Lung (tissue), 12 donors: Measurements from ENCODE around the gene STK4. TPM values are rescaled to one million over a fixed set of nuclear protein-coding genes. Genes with fewer than 3 reads are reported as not detected.

Experiments used
- ATAC-seq: fragments of 200-7000 bp; cut with Tn5 transposase; one replicate; pipeline ENCODE4 v1.9.1; 2020; ENCODE audit warnings: moderate number of reproducible peaks; ENCODE audit not compliant: insufficient read depth, low FRiP score
- DNase-seq, 3 donors: peaks; one replicate each; pipeline ENCODE4 v3.0.0-alpha.2; 2013 to 2017
- H3K27ac ChIP-seq, 2 donors: one replicate each; pipeline ENCODE4 v1.5.1; 2013; ENCODE audit warnings: mild to moderate bottlenecking in 2 of 2, moderate library complexity in 2 of 2, control low read depth in 1 of 2, inconsistent platforms in 1 of 2, low read depth in 1 of 2, low read length in 1 of 2
- H3K27me3 ChIP-seq, 3 donors: one replicate each; pipeline ENCODE4 v1.5.1; 2013; ENCODE audit warnings: low read length in 2 of 3; ENCODE audit not compliant: control insufficient read depth in 3 of 3, insufficient read depth in 3 of 3
- H3K36me3 ChIP-seq, 4 donors: one replicate each; pipeline ENCODE4 v1.5.1; 2013; ENCODE audit warnings: low read length in 4 of 4, mild to moderate bottlenecking in 1 of 4, moderate library complexity in 1 of 4; ENCODE audit not compliant: control insufficient read depth in 4 of 4, insufficient read depth in 4 of 4
- H3K4me1 ChIP-seq, 5 donors: one replicate each; pipeline ENCODE4 v1.5.1; 2013; ENCODE audit warnings: low read length in 5 of 5, mild to moderate bottlenecking in 2 of 5, moderate library complexity in 1 of 5; ENCODE audit not compliant: control insufficient read depth in 5 of 5, insufficient read depth in 5 of 5
- H3K4me3 ChIP-seq: one replicate; pipeline ENCODE4 v1.5.1; 2013; ENCODE audit warnings: mild to moderate bottlenecking, control low read depth, moderate library complexity
- H3K9ac ChIP-seq, 2 donors: one replicate each; pipeline ENCODE4 v1.5.1; 2013; ENCODE audit warnings: low read length in 2 of 2, control low read depth in 1 of 2; ENCODE audit not compliant: insufficient read depth in 1 of 2
- H3K9me3 ChIP-seq, 4 donors: one replicate each; pipeline ENCODE4 v1.5.1; 2013; ENCODE audit warnings: low read length in 3 of 4, mild to moderate bottlenecking in 1 of 4, moderate library complexity in 1 of 4; ENCODE audit not compliant: control insufficient read depth in 4 of 4, insufficient read depth in 3 of 4
- WGBS, 2 donors: extraction: QIAGEN DNeasy Blood & Tissue Kit; methylation state at CpG; one replicate each; pipeline ENCODE4 v1.1.7; 2013; 5-methylcytosine and 5-hydroxymethylcytosine counted together
- polyA plus RNA-seq, 2 donors: library from polyadenylated mRNA; stranded (reverse); fragments of 200-250 nt; gene quantifications; one replicate each; pipeline ENCODE4 v1.2.1, GENCODE V29; 2013
- total RNA-seq, 2 donors: library from RNA; depleted of rRNA in 1 of 2; stranded (reverse); fragments of >200 nt in 1 of 2; gene quantifications; one replicate each; pipeline ENCODE4 v1.2.1, GENCODE V29; 2014 to 2021
- TF ChIP-seq, protein P1 (sequence below): IDR thresholded peaks from 2 replicates; pipeline ENCODE4 v1.5.1; 2012; ENCODE audit warnings: mild to moderate bottlenecking; ENCODE audit errors: control extremely low read depth, extremely low read depth
- donor health status: control.
- donor health status: control.
- donor health status: Bipolar disorder and iron deficiency.
- donor health status: healthy.
- donor health status: DM: yes; HTN: yes; CAD: no.

Gene STK4
- total and polyA plus RNA-seq, 4 donors, result 11.8 to 70.9 (median 28.1) TPM

DNA sequence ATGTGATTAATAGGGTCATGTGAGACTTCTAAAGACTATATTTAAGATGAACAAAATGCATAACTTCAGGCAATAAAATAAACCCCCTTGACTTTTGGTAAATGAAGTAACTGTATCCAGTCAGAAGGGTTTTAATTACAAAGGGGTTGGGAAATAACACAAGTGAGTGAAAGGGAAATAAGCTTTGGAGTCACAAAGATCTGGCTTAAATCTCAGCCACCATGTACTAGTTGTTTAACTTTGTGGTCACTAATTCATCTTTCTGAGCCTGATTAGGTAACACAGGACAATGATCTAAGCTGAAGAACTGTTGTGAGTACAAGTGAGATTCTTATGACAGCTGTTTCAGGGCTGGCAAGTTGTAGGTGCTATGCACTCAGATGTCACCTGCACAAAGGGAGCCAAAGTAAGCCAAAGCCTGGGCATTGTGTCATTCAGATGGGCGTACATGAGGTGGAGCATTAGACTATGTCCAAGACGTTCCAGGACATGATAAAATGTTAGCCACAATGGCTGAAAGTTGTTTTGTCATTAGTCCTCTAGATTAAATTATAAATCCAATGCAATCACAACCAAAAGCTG is 19.9 kb upstream of the STK4 start:
- Histone ChIP-seq H3K27ac (no peak overlapping the region), H3K36me3 (peaks cover 17 to 66% (median 33%) of the 10 kb centered on the region in 4 donors), H3K9ac (no peak overlapping the region), H3K9me3 (no peaks in the 10 kb centered on the region), H3K4me1 (no peaks in the 10 kb centered on the region), H3K27me3 (no peaks in the 10 kb centered on the region), H3K4me3 (no peak overlapping the region)
- WGBS, 2 donors, result 79 to 80% methylated on average over 2 of the region's 2 CpGs
- DNase-seq (no peak), ATAC-seq (no peak)
- TF ChIP-seq, protein P1, sequence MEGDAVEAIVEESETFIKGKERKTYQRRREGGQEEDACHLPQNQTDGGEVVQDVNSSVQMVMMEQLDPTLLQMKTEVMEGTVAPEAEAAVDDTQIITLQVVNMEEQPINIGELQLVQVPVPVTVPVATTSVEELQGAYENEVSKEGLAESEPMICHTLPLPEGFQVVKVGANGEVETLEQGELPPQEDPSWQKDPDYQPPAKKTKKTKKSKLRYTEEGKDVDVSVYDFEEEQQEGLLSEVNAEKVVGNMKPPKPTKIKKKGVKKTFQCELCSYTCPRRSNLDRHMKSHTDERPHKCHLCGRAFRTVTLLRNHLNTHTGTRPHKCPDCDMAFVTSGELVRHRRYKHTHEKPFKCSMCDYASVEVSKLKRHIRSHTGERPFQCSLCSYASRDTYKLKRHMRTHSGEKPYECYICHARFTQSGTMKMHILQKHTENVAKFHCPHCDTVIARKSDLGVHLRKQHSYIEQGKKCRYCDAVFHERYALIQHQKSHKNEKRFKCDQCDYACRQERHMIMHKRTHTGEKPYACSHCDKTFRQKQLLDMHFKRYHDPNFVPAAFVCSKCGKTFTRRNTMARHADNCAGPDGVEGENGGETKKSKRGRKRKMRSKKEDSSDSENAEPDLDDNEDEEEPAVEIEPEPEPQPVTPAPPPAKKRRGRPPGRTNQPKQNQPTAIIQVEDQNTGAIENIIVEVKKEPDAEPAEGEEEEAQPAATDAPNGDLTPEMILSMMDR, result no peak

DNA sequence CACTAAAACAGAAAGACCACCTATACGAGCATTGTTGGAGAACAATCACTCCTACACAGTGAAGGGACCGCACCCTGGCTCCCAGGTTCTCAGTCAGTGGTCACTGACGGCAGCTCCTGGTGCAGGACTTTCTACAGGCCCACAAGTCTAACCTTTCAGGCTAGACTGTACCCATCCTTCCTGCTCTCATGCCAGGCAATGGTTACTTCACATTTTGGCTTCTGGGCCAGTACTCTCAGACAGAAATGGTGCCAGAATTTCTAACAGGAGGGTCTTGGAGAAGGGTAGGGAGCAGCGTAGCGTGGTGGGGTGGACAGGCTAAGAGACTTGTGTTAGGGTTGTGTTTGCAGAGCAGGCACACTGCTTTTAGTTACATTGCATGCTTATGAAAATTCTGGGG is 18.2 kb upstream of the STK4 start:
- Histone ChIP-seq H3K27me3 (no peaks in the 10 kb centered on the region), H3K4me1 (no peaks in the 10 kb centered on the region), H3K27ac (no peak overlapping the region), H3K9ac (no peak overlapping the region), H3K4me3 (no peak overlapping the region), H3K36me3 (peaks cover 15 to 66% (median 28%) of the 10 kb centered on the region in 4 donors), H3K9me3 (no peaks in the 10 kb centered on the region)
- TF ChIP-seq, protein P1, result no peak
- 95% methylated on average over 5 of the region's 5 CpGs for WGBS, 2 donors
- DNase-seq (no peak), ATAC-seq (no peak)

DNA sequence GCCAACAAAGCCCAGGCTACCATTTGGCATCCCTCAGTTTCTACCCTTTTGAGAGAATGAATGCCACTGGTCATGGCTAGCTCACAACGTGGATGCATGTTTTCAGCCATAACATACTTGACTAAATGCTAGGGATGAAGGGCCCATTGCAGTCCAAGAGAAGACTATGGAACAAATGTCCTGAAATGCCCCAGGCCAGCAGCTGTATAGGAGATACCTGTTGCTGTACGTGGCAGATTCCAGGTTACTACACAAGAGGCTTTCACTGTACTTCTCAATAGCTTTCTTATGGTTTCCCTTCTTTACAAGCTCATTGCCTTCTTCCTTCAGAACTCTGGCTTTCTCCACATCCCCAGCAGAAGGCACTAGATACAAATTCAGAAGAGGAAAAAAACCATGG is 17.8 kb upstream of the STK4 start:
- Histone ChIP-seq H3K9me3 (no peaks in the 10 kb centered on the region), H3K4me1 (no peaks in the 10 kb centered on the region), H3K27ac (no peak overlapping the region), H3K36me3 (peaks cover 15 to 67% (median 28%) of the 10 kb centered on the region in 4 donors), H3K9ac (no peak overlapping the region), H3K27me3 (no peaks in the 10 kb centered on the region), H3K4me3 (no peak overlapping the region)
- TF ChIP-seq, protein P1, result no peak
- DNase-seq (no peak), ATAC-seq (no peak)
- WGBS, 2 donors, result 92 to 93% methylated on average over 2 of the region's 2 CpGs

DNA sequence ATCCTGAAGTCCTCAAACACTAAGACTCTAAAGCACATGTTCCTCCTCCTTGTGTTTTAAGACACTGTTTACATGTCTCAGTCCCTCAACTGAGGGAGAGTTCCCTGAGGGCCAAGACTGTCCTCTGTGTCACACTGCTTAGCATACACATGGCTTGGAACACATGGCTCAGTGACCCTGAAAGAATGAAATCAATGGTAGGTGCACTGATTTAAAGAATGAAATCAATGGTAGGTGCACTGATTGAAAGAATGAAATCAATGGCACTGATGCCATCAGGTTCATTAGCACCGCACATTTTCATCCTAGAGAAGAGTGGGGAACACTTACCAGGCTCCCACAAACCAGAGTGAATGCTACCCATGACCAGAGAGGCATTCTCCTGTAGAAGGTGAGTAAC is 15.9 kb upstream of the STK4 start:
- 96 to 100% methylated on average over 1 of the region's 1 CpG for WGBS, 2 donors
- TF ChIP-seq, protein P1, result no peak
- Histone ChIP-seq H3K9ac (no peak overlapping the region), H3K27me3 (no peaks in the 10 kb centered on the region), H3K27ac (no peak overlapping the region), H3K4me3 (no peak overlapping the region), H3K36me3 (peaks cover 15 to 76% (median 41%) of the 10 kb centered on the region in 4 donors), H3K9me3 (peaks cover 0 to 3% (median 0%) of the 10 kb centered on the region in 4 donors), H3K4me1 (no peaks in the 10 kb centered on the region)
- DNase-seq, result no peak
- no peak for ATAC-seq
